HEK293T (cell line): ENCODE measurements around the gene S100A12.
"Not testable (repeated sequence)": the region's sequence is repeated elsewhere in the genome, so short reads cannot be mapped to it uniquely, and the experiment has no call there.

Source experiments
- CTCF ChIA-PET: fragments of 350-600 bp; formaldehyde crosslinking; extraction: SDS; loops from one replicate; lab custom pipeline; 2021; ENCODE audit warnings: antibody characterized with exemption, inconsistent platforms; lab: Yijun Ruan, JAX
- POLR2A ChIA-PET: fragments of 350-600 bp; formaldehyde crosslinking; extraction: SDS; loops from one replicate; lab custom pipeline; 2020; ENCODE audit warnings: antibody characterized with exemption, inconsistent platforms; lab: Yijun Ruan, JAX
- DNase-seq: peaks from one replicate; pipeline ENCODE4 v3.0.0; 2012; ENCODE audit warnings: mixed read lengths; ENCODE audit errors: extremely low spot score
- ARNT ChIP-seq: fragments of 450-650 bp; IDR thresholded peaks from 2 replicates; pipeline ENCODE4 v1.6.1; 2017; ENCODE audit warnings: mild to moderate bottlenecking
- BHLHE40 ChIP-seq: fragments of 450-650 bp; IDR thresholded peaks from 2 replicates; pipeline ENCODE4 v1.6.1; 2016; ENCODE audit warnings: mild to moderate bottlenecking, moderate library complexity, borderline replicate concordance
- CTBP1 ChIP-seq: fragments of 450-650 bp; IDR thresholded peaks from 2 replicates; pipeline ENCODE4 v1.6.1; 2016; ENCODE audit warnings: borderline replicate concordance
- ELF4 ChIP-seq: fragments of 450-650 bp; IDR thresholded peaks from 2 replicates; pipeline ENCODE4 v1.6.1; 2017; ENCODE audit warnings: antibody characterized with exemption
- FOXA1 ChIP-seq: fragments of 450-650 bp; IDR thresholded peaks from 2 replicates; pipeline ENCODE4 v1.6.1; 2016; ENCODE audit warnings: mild to moderate bottlenecking
- FOXK2 ChIP-seq: fragments of 450-650 bp; IDR thresholded peaks from 2 replicates; pipeline ENCODE4 v1.6.1; 2016; ENCODE audit warnings: mild to moderate bottlenecking
- FOXM1 ChIP-seq: fragments of 450-650 bp; IDR thresholded peaks from 2 replicates; pipeline ENCODE4 v1.6.1; 2017; ENCODE audit warnings: mild to moderate bottlenecking, borderline replicate concordance
- HDGF ChIP-seq: fragments of 450-650 bp; IDR thresholded peaks from 2 replicates; pipeline ENCODE4 v1.6.1; 2017; ENCODE audit warnings: antibody characterized with exemption, borderline replicate concordance
- L3MBTL2 ChIP-seq: fragments of 450-650 bp; conservative IDR thresholded peaks from 2 replicates; pipeline ENCODE4 v1.6.1; 2016; ENCODE audit warnings: mild to moderate bottlenecking
- LEF1 ChIP-seq: fragments of 450-650 bp; IDR thresholded peaks from 2 replicates; pipeline ENCODE4 v1.6.1; 2017; ENCODE audit warnings: mild to moderate bottlenecking, borderline replicate concordance
- NFRKB ChIP-seq: fragments of 450-650 bp; IDR thresholded peaks from 2 replicates; pipeline ENCODE4 v1.6.1; 2016; ENCODE audit warnings: mild to moderate bottlenecking, moderate library complexity
- PKNOX1 ChIP-seq: fragments of 450-650 bp; IDR thresholded peaks from 2 replicates; pipeline ENCODE4 v1.6.1; 2016
- SP1 ChIP-seq: fragments of 450-650 bp; IDR thresholded peaks from 2 replicates; pipeline ENCODE4 v1.6.1; 2017
- SUZ12 ChIP-seq: fragments of 450-650 bp; IDR thresholded peaks from 2 replicates; pipeline ENCODE4 v1.6.1; 2016; ENCODE audit warnings: mild to moderate bottlenecking
- TARDBP ChIP-seq: fragments of 450-650 bp; IDR thresholded peaks from 2 replicates; pipeline ENCODE4 v1.6.1; 2016
- ZNF384 ChIP-seq: fragments of 450-650 bp; IDR thresholded peaks from 2 replicates; pipeline ENCODE4 v1.6.1; 2016

S100A12 gene

GRCh38 chr1:153348511-153349362 lies 26.7 kb downstream of the S100A12 start, which contains the start of gene PGLYRP4:
PGLYRP4 (minus strand) TSS chr1:153348841; CDS start chr1:153347932, 909 bp downstream.
- no peak for DNase-seq
- CTCF ChIA-PET = interaction anchor here (8.4 kb wide), 1 partner anchor 146 kb away, joined by 98 read pairs; no protein-coding TSS in a partner anchor
- POLR2A ChIA-PET = interaction anchor here (1.3 kb wide), 1 partner anchor 285 kb away, joined by 3 read pairs; the partner anchor contains the start of gene CHTOP
- TF ChIP-seq ELF4 = no peak
- TF ChIP-seq FOXK2 = no peak
- TF ChIP-seq TARDBP = no peak
- no peak for TF ChIP-seq CTBP1
- TF ChIP-seq BHLHE40 = no peak
- no peak for TF ChIP-seq LEF1
- no peak for TF ChIP-seq ZNF384
- TF ChIP-seq HDGF = no peak
- TF ChIP-seq FOXA1 = no peak

GRCh38 chr1:153347856-153348255 lies 27.6 kb downstream of the S100A12 start:
- TF ChIP-seq L3MBTL2 (no peak), CTBP1 (no peak), ZNF384 (no peak), BHLHE40 (no peak)
- ChIA-PET POLR2A (no interaction called here), CTCF (interaction anchor here (8.4 kb wide), 1 partner anchor 147 kb away, joined by 98 read pairs; no protein-coding TSS in a partner anchor)
- DNase-seq = no peak

- POLR2A ChIA-PET, DNase-seq, CTCF ChIA-PET: not testable (repeated sequence)
Observed at GRCh38 chr1:153347049-153347448, 28.4 kb downstream of the S100A12 start.

- no peak for TF ChIP-seq FOXM1
- TF ChIP-seq LEF1 = no peak
- TF ChIP-seq HDGF = no peak
- no peak for TF ChIP-seq NFRKB
- ChIA-PET POLR2A (no interaction called here), CTCF (no interaction called here)
- DNase-seq = peak; percentile 4
Observed at GRCh38 chr1:153346077-153346723, 29.2 kb downstream of the S100A12 start.

GRCh38 chr1:153345187-153346076 lies 30.0 kb downstream of the S100A12 start:
- ChIA-PET POLR2A (no interaction called here), CTCF (no interaction called here)
- TF ChIP-seq SP1 (no peak), NFRKB (no peak), SUZ12 (no peak), ARNT (no peak), FOXA1 (no peak), BHLHE40 (no peak), TARDBP (no peak), LEF1 (no peak), FOXM1 (no peak), L3MBTL2 (no peak), CTBP1 (no peak), PKNOX1 (no peak), ELF4 (no peak), FOXK2 (no peak)
- DNase-seq = peak; percentile 6

GRCh38 chr1:153344718-153345025 lies 30.7 kb downstream of the S100A12 start:
- POLR2A ChIA-PET = no interaction called here
- TF ChIP-seq FOXM1 (no peak), NFRKB (no peak), ARNT (no peak), PKNOX1 (no peak), LEF1 (no peak), TARDBP (no peak), ELF4 (no peak), ZNF384 (no peak), FOXK2 (no peak), FOXA1 (no peak), CTBP1 (no peak), BHLHE40 (no peak)
- CTCF ChIA-PET = no interaction called here
- peak; percentile 5 for DNase-seq
